ENCODE results near the gene CBX1. TPM values are rescaled to one million over a fixed set of nuclear protein-coding genes. Genes with fewer than 3 reads are reported as not detected.
A peak's percentile ranks its signal among the peaks of the same experiment; 100 is the strongest.
"Not testable (repeated sequence)": the region's sequence is repeated elsewhere in the genome, so short reads cannot be mapped to it uniquely, and the experiment has no call there.

The CBX1 gene
- polyA plus RNA-seq, 1 donor, result 74.7 TPM

GRCh38 chr17:48048384-48049126 is 52.7 kb downstream of the CBX1 start:
- peak; percentile 81 for DNase-seq

DNA sequence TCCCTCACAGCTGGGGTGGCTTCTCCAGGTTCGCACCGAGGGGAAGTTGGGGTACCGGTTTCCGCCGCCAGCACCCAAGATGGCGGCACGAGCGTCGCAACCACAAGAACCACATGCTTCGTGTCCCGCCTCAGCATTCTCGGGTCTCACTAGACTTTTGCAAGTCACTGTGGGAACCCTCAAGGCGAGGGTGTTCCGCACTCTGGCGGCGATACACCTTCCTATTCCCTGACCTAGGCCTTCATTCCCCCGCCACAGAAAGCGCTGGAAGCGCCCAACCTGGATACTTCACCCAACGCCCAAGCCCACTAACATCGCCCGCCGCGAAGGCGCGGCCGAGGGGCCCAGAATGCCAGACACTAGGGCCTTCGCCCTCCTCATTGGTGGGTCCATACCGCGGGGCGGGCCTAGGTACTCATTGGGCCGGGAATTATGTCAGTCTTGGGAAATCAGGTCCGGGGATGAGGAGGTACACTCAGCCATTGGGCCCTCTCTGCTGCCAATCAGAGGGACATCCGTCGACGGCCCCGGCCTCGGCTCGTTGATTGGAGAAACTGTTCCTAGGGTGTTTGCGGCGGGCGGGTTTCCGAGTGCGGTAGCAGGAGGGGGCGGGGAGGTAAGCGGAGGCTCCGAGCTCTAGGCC is 53.4 kb downstream of the CBX1 start, which contains the start of gene NFE2L1:
TSS of gene NFE2L1 (plus strand) at position 619 of the 643 bp plus-strand sequence. CDS start 2,760 bp downstream, outside the sequence.
- DNase-seq, result peak; percentile 99

DNA sequence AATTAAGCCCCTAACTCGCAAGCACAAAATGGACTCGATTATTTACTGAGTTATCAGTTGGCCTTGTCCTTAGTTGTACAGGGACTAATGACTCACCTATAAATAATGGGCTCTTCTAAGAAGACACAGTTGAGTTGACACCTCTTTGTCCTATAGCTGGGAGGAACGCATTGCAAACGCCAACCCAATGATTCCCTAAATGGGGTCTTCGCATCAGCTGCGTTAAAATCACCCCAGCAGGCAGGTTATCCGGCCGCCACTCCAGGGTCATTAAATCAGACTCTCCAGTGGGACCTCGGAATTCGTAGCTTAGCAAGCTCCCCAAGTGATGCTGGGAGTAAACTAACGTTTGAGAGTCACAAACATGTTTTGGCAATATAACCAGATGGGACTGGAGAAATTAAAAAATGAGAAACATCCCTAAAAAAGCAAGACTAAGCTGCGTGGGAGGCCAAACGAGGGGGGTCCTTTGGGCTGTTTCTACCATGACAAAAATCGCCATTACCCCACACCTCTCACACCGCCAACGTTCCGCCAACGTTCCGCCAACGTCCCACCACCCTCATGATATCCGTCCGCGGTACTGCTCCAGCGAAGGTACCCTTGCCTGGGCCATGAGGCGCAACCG is 54.1 kb downstream of the CBX1 start:
- DNase-seq, result no peak

DNA sequence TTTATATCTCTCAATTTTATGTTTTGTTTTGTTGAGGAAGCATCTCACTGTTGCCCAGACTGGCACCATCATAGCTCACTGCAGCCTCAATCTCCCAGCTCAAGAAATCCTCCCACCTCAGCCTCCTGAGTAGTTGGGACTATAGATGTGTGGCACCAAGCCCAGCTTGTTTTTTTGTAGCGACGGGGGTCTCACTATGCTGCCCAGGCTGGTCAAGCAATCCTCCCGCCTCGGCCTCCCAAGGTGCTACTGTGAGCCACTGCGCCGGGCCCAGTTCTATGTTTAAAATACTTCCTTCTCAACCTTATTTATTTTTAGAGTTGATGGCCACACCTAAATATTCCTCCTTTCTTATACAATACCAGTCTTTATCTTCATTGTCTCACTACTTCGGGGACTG is 55.0 kb downstream of the CBX1 start:
- no peak for DNase-seq

- peak; percentile 55 for DNase-seq
These were observed 55.8 kb downstream of the CBX1 start for GRCh38 chr17:48045316-48046001.

GRCh38 chr17:48044851-48045250 is 56.4 kb downstream of the CBX1 start:
- DNase-seq, result no peak

DNA sequence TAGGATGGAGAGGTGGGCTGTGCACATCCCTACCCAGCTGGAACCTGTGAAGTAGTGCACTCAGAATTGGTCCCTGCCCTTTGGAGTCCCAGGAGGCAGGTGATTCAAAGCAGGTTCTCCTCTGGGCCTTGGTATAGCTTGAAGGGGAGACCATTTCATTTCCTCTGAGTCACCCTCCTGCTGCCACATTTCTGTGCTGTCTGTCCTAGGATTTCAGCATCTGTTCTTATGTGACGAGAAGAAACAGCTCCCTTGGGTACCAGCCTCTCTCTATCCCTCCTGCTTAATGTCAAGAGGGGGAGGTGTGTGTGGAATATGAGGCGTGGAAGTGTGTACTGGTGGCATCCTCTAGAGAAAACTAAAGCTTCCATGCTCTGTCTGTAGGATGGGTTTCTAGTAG is 58.1 kb downstream of the CBX1 start:
- no peak for DNase-seq

DNA sequence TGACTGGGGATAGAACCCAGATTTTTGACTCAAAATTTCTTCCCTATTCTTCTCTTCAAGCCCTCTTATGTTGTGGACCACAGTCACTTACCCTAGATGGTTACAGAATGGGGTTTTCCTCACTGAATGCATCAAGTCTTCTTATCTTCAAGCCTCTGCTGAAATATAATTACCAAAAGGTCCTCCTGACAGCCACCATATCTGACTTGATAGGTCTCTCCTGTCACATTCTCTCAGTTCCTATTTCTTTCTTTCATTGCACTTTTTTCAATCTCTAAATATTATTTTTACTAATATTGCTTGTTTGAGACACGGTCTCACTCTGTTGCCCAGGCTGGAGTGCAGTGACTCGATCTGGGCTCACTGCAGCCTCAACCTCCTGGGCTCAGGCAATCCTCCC is 62.6 kb downstream of the CBX1 start:
- DNase-seq, result no peak

GRCh38 chr17:48037838-48038323 is 63.4 kb downstream of the CBX1 start:
- no peak for DNase-seq

DNA sequence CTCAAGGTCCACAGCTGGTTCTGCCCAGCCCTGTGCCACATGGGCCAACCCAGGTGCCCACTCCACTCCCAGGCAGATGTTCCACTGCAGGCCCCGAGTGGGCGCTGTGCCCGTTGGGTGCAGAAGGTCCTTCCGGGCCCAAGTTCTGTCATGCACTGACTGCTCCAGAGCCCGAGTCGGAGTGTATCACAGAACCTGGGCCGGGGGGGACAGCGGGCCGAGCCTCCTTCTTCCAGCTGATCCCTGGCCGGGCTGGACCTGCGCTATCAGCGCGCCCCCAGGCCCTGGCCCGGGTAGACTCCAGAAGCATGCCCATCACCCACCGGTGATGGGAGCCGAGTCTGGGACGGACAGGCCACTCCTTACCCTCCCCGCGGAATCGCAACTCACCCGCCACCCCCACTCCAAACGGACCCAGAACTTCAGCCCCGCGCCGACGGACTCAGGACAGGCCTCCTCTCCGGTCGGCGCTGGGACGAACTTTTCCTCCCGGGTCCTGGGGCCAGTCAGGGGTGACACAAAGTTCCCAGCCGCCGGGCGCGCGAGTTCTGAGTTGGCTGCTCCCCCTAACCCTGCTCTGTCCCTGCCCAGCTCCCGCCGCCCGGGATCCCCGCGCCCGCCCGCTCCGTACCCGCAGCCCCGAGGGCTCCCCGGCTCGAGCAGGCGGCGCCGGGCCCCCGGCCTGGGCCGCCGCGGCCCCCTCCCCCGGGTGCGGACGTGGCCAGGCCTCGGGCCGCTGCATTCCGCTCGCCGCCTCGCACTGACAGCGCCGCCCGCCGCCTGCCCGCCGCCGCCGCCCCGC is 64.0 kb downstream of the CBX1 start, which contains the start of gene COPZ2:
TSS of gene COPZ2 (minus strand) at position 762 of the 802 bp plus-strand sequence. CDS start at position 742, 20 bp downstream.
- peak; percentile 60 for DNase-seq

GRCh38 chr17:48036693-48037035 is 64.6 kb downstream of the CBX1 start:
- no peak for DNase-seq

- not testable (repeated sequence) for DNase-seq
These were observed 66.5 kb downstream of the CBX1 start for GRCh38 chr17:48034734-48035133.

- no peak for DNase-seq
These were observed 69.3 kb downstream of the CBX1 start for GRCh38 chr17:48031966-48032365.

- no peak for DNase-seq
These were observed 70.7 kb downstream of the CBX1 start for GRCh38 chr17:48030531-48030930.

- no peak for DNase-seq
These were observed 72.5 kb downstream of the CBX1 start for GRCh38 chr17:48028736-48029135.

- no peak for DNase-seq
These were observed 73.8 kb downstream of the CBX1 start for GRCh38 chr17:48027322-48027981.

DNA sequence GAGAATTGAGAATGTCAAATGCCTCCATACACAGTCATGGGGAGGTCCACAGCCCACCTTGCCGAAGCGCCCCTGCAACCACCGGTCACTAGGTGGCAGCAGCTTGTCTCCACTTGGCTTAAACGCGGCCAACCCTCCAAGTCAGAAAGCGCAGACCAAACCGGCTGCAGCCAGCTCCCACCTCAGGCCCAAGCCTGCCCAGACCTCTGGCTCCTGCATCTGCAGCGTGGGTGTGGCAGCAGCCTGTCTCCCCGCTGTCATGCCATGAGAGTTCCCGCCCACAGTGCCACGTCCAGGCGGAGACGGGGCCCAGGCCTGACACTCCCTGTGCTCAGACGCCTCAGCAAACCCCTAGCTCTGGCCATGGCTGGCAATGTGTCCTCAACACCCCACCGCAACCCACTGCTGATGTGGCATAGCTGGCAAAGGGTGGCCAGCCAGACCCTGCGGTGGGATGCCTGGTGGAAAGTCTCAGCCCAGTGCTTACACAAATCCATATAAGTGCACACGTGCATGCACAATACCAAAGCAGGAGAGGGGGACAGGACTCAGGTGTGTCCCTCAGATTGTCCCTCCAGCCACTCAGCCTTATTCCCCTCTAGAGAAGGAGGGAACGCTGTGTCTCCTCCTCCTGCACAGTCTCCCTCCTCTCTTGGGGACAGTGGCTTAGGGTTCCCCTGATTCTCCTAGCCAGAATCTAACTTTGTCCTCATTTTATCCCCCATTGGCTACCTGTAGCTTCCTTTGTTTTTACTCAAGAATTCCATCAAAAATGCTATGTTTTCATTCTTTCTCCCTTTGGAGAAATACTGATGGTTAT is 74.6 kb downstream of the CBX1 start:
- peak; percentile 91 for DNase-seq

DNA sequence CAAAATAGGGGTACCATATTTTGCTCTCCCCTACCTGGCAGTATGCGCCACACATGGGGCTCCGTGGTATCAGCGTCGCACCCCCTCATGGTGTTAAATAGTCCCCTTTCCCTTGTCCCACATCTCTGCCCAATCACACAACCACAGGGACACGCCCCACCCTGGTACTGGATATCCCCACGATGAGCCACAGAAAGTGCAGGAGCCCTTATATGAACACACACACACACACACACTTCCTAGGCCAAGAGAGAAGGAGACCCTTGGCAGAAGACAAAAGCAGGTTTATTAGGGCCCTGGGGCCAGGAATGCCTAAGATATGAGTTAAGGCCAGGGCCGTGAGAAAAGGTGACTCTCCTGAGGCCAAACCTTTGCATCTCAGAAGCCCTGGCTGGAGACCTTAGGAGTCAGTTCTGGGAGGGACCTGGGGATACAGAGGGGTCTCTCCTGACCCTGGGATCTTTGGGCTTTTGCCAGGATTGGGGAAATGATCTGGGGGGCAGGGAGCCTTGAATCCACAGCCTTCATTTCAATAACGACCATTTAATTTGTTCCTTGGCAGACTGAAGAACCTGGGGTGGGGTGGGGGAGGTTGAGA is 75.3 kb downstream of the CBX1 start:
- no peak for DNase-seq

GRCh38 chr17:48025040-48025903 is 76.0 kb downstream of the CBX1 start:
- peak; percentile 94 for DNase-seq

Measured in hindlimb muscle (tissue), 1 donor.